Stomach (tissue), 4 donors: ENCODE results near the gene SCAMP2.

Experiments
- EP300 ChIP-seq: sonication (generic); formaldehyde crosslinking; IDR thresholded peaks from one replicate; pipeline ENCODE4 v1.6.1; 2017; ENCODE audit warnings: antibody characterized with exemption
- POLR2A ChIP-seq, 4 donors: fragments of 450-650 bp; IDR thresholded peaks; one replicate each; pipeline ENCODE4 v1.6.1; 2016; ENCODE audit warnings: antibody characterized with exemption in 4 of 4, control low read depth in 2 of 4, mild to moderate bottlenecking in 1 of 4, moderate library complexity in 1 of 4
- TF ChIP-seq, protein P1 (sequence below), 7 experiments: fragments of 450-650 bp in 4 of 7; fragments of 200-600 bp in 3 of 7; sonication (generic) in 3 of 7; IDR thresholded peaks; one replicate each; pipeline ENCODE4 v1.5.1; 2016 to 2019; ENCODE audit warnings: antibody characterized with exemption in 7 of 7, control low read depth in 2 of 7, mild to moderate bottlenecking in 1 of 7

DNA sequence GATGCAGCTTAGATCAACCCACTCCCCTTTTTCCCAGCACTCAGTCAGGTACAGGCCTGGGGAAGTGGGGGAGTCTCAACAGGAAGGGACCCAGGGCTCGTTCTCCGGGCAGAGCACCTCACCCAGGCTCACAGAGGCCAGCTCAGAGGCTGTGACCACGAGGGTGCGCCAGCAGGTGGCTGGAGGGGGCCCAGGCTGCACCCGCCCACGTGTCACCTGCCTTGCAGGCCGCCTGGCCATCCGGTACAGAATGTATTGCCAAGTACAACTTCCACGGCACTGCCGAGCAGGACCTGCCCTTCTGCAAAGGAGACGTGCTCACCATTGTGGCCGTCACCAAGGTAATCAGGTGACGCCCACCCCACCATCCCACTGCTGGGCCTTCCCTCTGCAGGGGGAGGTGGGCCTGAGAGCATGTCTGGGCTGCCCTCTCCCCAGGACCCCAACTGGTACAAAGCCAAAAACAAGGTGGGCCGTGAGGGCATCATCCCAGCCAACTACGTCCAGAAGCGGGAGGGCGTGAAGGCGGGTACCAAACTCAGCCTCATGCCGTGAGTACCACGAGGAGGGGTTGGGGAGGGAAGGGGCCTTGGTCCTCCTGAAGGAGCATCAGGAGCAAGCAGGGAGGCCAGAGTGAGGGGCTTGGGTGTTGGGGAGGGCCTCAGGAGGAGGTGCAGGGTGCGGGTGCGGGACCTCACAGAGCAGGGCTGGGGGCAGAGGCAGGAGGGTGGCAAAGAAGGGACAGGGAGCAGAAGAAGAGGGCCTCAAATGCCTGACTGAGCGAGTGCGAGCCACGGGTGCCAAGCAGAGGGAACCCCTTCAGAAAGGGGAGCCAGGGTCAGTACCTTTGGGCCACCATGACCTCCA lies 74.5 kb downstream of the SCAMP2 start:
- TF ChIP-seq, protein P1, sequence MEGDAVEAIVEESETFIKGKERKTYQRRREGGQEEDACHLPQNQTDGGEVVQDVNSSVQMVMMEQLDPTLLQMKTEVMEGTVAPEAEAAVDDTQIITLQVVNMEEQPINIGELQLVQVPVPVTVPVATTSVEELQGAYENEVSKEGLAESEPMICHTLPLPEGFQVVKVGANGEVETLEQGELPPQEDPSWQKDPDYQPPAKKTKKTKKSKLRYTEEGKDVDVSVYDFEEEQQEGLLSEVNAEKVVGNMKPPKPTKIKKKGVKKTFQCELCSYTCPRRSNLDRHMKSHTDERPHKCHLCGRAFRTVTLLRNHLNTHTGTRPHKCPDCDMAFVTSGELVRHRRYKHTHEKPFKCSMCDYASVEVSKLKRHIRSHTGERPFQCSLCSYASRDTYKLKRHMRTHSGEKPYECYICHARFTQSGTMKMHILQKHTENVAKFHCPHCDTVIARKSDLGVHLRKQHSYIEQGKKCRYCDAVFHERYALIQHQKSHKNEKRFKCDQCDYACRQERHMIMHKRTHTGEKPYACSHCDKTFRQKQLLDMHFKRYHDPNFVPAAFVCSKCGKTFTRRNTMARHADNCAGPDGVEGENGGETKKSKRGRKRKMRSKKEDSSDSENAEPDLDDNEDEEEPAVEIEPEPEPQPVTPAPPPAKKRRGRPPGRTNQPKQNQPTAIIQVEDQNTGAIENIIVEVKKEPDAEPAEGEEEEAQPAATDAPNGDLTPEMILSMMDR (IDR thresholded peaks at IDR 0.05), result peak in 3 of 7 experiments; percentile 20 to 53 (median 39)
- TF ChIP-seq POLR2A (IDR thresholded peaks at IDR 0.05) (no peak), EP300 (no peak)
